Rectal smooth muscle tissue (tissue), 1 donor: ENCODE data around the gene PNMA8B.

Experiments used
- H3K27ac ChIP-seq: one replicate; pipeline ENCODE4 v1.7.0; 2013; ENCODE audit warnings: low read depth, low read length, inconsistent platforms
- H3K27me3 ChIP-seq: one replicate; pipeline ENCODE4 v1.7.0; 2013; ENCODE audit warnings: low read length; ENCODE audit not compliant: control insufficient read depth, insufficient read depth
- H3K36me3 ChIP-seq: one replicate; pipeline ENCODE4 v1.7.0; 2013; ENCODE audit warnings: low read length; ENCODE audit not compliant: control insufficient read depth, insufficient read depth
- H3K4me1 ChIP-seq: one replicate; pipeline ENCODE4 v1.7.0; 2013; ENCODE audit warnings: low read length; ENCODE audit not compliant: control insufficient read depth, insufficient read depth
- H3K4me3 ChIP-seq: one replicate; pipeline ENCODE4 v1.7.0; 2013; ENCODE audit warnings: low read length
- H3K9ac ChIP-seq: one replicate; pipeline ENCODE4 v1.7.0; 2013; ENCODE audit warnings: low read length

PNMA8B gene, protein sequence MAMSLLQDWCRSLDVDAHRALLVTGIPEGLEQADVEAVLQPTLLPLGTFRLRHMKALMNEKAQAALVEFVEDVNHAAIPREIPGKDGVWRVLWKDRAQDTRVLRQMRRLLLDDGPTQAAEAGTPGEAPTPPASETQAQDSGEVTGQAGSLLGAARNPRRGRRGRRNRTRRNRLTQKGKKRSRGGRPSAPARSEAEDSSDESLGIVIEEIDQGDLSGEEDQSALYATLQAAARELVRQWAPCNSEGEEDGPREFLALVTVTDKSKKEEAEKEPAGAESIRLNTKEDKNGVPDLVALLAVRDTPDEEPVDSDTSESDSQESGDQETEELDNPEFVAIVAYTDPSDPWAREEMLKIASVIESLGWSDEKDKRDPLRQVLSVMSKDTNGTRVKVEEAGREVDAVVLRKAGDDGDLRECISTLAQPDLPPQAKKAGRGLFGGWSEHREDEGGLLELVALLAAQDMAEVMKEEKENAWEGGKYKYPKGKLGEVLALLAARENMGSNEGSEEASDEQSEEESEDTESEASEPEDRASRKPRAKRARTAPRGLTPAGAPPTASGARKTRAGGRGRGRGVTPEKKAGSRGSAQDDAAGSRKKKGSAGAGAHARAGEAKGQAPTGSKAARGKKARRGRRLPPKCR

GRCh38 chr19:46495786-46496099 lies at the start of gene PNMA8B:
Gene PNMA8B (minus strand): TSS chr19:46495867. CDS start chr19:46495465, 402 bp downstream.
- H3K36me3 ChIP-seq, result no peaks in the 10 kb centered on the region
- H3K4me1 ChIP-seq, result peaks cover 3% of the 10 kb centered on the region
- no peak within 1 kb of the TSS for H3K9ac ChIP-seq
- no peak within 1 kb of the TSS for H3K27ac ChIP-seq
- peak within 1 kb of the TSS; percentile 63 for H3K4me3 ChIP-seq
- H3K27me3 ChIP-seq, result peaks cover 1% of the 10 kb centered on the region

DNA sequence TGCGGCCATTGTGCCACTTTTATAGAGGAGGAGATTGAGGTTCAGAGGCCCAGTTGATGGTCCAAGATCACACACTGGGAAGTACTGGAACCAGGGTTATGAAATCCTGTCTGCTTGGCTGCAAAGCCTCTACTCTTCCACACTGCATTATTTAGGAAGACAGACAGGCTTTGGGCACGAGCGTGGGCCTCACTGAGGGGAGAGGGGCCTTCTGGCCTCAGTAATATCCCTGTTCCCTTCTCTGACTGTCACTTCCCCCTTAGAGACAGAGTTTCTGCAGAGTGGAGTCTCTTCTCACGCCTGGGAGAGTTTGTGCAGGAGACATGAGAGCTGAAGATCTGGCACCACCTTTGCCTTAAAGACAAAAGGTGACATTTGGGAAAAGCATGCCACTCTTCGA lies 49.0 kb upstream of the PNMA8B start:
- H3K4me1 ChIP-seq, result no peaks in the 10 kb centered on the region
- H3K4me3 ChIP-seq, result no peak overlapping the region
- no peak overlapping the region for H3K9ac ChIP-seq
- no peaks in the 10 kb centered on the region for H3K36me3 ChIP-seq
- H3K27ac ChIP-seq, result no peak overlapping the region
- H3K27me3 ChIP-seq, result no peaks in the 10 kb centered on the region

GRCh38 chr19:46542428-46543230 lies 47.0 kb upstream of the PNMA8B start:
- H3K27me3 ChIP-seq, result no peaks in the 10 kb centered on the region
- H3K27ac ChIP-seq, result no peak overlapping the region
- H3K4me3 ChIP-seq, result no peak overlapping the region
- no peaks in the 10 kb centered on the region for H3K4me1 ChIP-seq
- no peaks in the 10 kb centered on the region for H3K36me3 ChIP-seq
- no peak overlapping the region for H3K9ac ChIP-seq

GRCh38 chr19:46537136-46538097 lies 41.8 kb upstream of the PNMA8B start:
- Histone ChIP-seq H3K9ac (no peak overlapping the region), H3K4me3 (no peak overlapping the region), H3K27ac (no peak overlapping the region), H3K27me3 (no peaks in the 10 kb centered on the region), H3K4me1 (no peaks in the 10 kb centered on the region), H3K36me3 (no peaks in the 10 kb centered on the region)

DNA sequence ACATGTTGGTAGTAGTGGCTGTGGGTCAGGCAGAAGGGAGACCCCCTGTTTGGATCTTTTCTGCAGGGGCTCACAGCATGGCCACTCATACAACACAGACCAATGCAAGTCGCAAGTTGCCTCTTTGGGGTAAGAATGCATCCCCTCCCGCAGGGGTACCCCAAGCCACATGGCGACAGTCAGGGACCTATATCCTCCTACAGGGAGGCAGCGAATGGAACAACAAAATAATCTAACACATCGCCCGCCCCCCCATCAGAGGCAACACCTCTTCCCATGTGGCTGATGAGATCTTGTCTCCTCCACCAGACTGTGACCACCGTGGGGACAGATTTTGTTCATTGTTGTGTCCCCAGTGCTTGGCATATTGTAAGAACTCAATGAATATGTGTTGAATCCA lies 40.7 kb upstream of the PNMA8B start:
- Histone ChIP-seq H3K27me3 (no peaks in the 10 kb centered on the region), H3K4me3 (no peak overlapping the region), H3K9ac (no peak overlapping the region), H3K4me1 (no peaks in the 10 kb centered on the region), H3K27ac (no peak overlapping the region), H3K36me3 (no peaks in the 10 kb centered on the region)

DNA sequence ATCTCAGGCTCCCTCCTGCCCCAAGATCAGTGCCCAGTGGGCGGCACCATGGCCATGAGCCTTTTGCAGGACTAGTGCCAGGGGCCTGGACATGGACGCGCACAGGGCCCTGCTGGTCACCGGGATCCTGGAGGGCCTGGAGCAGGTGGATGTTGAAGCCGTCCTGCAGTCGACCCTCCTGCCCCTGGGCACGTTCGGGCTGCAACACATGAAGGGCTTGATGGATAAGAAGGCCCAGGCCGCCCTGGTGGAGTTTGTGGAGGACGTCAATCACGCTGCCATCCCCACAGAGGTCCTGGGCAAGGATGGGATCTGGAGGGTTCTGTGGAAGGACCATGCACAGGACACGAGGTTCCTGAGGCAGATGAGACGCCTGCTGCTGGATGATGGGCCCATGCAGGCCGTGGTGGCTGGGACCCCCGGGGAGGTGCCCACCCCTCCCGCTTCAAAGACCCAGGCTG lies 38.0 kb upstream of the PNMA8B start:
- peaks cover 10% of the 10 kb centered on the region for H3K27me3 ChIP-seq
- no peak overlapping the region for H3K9ac ChIP-seq
- H3K27ac ChIP-seq, result no peak overlapping the region
- H3K36me3 ChIP-seq, result no peaks in the 10 kb centered on the region
- no peak overlapping the region for H3K4me3 ChIP-seq
- H3K4me1 ChIP-seq, result no peaks in the 10 kb centered on the region

DNA sequence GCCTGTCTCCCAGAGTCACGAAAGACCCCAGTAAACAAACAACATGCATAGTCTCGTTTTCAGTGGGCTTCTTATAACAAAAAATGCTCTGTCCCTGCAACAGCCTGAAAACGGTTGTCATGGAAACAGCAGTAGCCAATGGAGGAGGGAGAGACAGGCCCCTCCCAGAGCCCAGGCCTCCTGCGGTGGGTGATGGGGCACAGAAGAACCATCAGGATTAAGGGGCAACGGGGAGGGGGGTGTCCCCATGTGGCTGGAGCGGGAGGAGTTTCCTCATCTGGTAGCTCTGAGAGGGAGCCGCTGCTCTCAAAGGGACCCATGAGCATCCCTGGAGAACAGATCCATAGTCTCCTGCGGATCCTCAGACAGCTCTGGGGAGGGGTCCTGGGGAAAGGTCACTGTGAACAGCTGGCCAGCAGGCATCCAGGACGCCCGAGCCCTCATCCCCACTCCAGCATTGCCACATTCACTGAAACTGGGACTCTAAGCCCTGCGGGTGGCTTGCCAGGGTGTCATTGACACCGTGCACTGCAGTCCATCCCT lies 37.5 kb upstream of the PNMA8B start:
- H3K27me3 ChIP-seq, result peaks cover 10% of the 10 kb centered on the region

GRCh38 chr19:46530636-46531035 lies 35.0 kb upstream of the PNMA8B start:
- H3K27ac ChIP-seq, result no peak overlapping the region
- H3K4me3 ChIP-seq, result no peak overlapping the region
- no peaks in the 10 kb centered on the region for H3K36me3 ChIP-seq
- H3K4me1 ChIP-seq, result no peaks in the 10 kb centered on the region
- H3K9ac ChIP-seq, result no peak overlapping the region
- H3K27me3 ChIP-seq, result peaks cover 10% of the 10 kb centered on the region

More for the DNA sequence above, 37.5 kb upstream of the PNMA8B start:
- H3K4me1 ChIP-seq, result no peaks in the 10 kb centered on the region
- H3K9ac ChIP-seq, result no peak overlapping the region
- H3K4me3 ChIP-seq, result no peak overlapping the region
- H3K36me3 ChIP-seq, result no peaks in the 10 kb centered on the region
- no peak overlapping the region for H3K27ac ChIP-seq

DNA sequence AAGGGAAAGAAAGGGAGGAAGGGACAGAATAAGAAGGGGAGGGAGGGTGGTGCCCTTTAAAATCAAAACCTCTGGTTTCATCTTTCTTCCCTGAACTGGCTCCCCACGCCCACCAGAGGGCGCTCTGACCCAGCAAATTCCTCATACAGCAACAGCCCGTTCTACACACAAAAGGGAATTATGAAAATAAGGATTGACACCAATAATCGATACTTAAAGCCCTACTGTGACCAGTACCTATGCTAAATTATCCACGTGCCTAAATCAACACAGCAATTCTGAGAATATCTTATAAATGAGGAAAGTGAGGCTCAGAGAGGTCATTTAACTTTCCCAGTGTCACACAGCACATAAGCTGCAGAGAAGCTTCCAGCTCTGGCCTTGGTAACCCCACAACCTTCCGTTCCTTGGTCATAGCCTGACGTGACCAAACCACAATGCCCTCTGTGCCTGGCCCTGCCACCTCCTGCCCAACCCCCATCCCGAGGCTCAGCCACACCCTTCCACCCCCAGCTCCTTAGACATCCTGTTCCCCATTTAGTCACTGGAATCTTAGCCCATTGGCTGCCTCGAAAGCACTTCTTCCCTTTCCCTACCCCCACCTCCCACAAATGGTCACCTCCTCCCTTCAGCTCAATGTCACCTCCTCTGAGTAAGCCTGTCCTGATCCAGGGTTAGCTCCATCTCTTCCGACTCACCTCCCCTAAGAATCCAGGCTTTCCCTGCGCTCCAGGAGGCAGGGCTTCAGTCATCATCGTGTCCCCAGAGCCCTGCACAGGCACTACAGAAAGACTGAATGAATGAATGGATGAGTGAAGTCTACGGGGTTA lies 34.2 kb upstream of the PNMA8B start:
- H3K27me3 ChIP-seq, result peaks cover 10% of the 10 kb centered on the region
- H3K27ac ChIP-seq, result no peak overlapping the region

DNA sequence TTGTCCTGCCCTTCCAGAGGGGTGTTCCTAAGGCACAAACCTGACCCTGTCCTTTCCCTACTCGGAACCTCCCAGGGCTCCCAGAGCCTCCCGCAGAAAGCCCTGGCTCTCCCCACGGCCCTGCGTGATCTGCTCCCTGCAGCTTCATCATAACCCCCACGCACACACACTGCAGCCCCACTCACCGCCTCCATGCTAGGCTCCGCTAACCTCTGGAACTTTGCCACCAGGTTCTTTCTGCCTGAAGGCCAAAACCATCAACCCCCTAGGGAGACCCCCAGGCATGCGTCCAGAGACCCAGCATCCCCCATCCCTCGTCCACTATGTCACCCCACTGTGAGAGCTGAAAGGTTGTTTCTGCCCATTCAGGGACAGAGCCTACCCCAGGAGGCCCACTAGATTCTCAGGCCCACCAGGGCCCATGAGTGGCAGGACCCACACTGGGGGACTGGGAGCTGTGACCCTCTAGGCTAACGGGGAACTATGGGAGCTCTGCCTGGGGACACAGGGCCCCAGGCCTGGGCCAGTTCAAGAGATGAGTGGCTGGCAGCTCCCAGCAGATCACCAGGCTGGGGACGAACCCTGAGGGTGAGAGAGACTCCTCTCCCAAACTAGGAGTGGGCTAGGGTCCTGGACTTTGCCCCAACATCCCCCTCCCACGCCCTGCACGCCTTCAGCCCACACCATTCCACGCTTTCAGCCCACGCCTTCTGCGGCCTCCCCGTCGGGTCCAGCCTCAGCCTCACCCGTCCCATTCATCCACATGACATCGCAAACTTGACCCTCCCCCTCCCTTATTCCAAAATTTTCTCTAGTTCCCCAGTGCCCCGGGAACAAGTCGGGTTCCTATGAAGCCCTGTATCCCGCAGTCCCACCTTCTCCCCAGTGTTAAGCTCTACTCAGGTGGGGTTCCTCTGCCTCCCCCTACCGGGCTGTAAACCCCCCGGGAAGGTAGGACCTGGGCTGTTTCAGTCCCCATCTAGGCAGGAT lies 33.2 kb upstream of the PNMA8B start:
- H3K9ac ChIP-seq, result no peak overlapping the region
- H3K4me3 ChIP-seq, result no peak overlapping the region
- H3K4me1 ChIP-seq, result no peaks in the 10 kb centered on the region
- no peaks in the 10 kb centered on the region for H3K36me3 ChIP-seq
- H3K27me3 ChIP-seq, result peaks cover 10% of the 10 kb centered on the region
- no peak overlapping the region for H3K27ac ChIP-seq

More for the DNA sequence above, 34.2 kb upstream of the PNMA8B start:
- H3K9ac ChIP-seq, result no peak overlapping the region
- no peaks in the 10 kb centered on the region for H3K36me3 ChIP-seq
- no peak overlapping the region for H3K4me3 ChIP-seq
- H3K4me1 ChIP-seq, result no peaks in the 10 kb centered on the region
